HCEC 1CT (cell line): ENCODE measurements around the gene TSPAN4.

Experiments
- DNase-seq: peaks from one replicate; pipeline ENCODE4 v3.0.0-alpha.2; 2017

TSPAN4 gene

GRCh38 chr11:837189-837989 lies 5.3 kb upstream of the TSPAN4 start:
- no peak for DNase-seq

GRCh38 chr11:837990-838307 lies 4.7 kb upstream of the TSPAN4 start:
- no peak for DNase-seq

GRCh38 chr11:838441-839279 lies 4.0 kb upstream of the TSPAN4 start:
- DNase-seq, result no peak

GRCh38 chr11:839280-839623 lies 3.4 kb upstream of the TSPAN4 start:
- no peak for DNase-seq

GRCh38 chr11:839875-840617 lies 2.6 kb upstream of the TSPAN4 start:
- DNase-seq, result no peak

- DNase-seq, result no peak
Measured at GRCh38 chr11:841981-842369, 677 bp upstream of the TSPAN4 start.

- DNase-seq, result no peak
Measured at GRCh38 chr11:843086-843734, 558 bp downstream of the TSPAN4 start.

GRCh38 chr11:843818-844692 lies 1.4 kb downstream of the TSPAN4 start:
- DNase-seq, result peak; percentile 94

GRCh38 chr11:844693-845644 lies 2.3 kb downstream of the TSPAN4 start:
- DNase-seq, result peak; percentile 69

- DNase-seq, result no peak
Measured at GRCh38 chr11:845872-846495, 3.3 kb downstream of the TSPAN4 start.

GRCh38 chr11:846496-847098 lies 3.9 kb downstream of the TSPAN4 start:
- no peak for DNase-seq

GRCh38 chr11:847876-848275 lies 5.2 kb downstream of the TSPAN4 start:
- DNase-seq, result no peak

GRCh38 chr11:848380-848931 lies 5.8 kb downstream of the TSPAN4 start:
- no peak for DNase-seq

GRCh38 chr11:849104-849824 lies 6.6 kb downstream of the TSPAN4 start:
- no peak for DNase-seq

GRCh38 chr11:849951-850774 lies 7.5 kb downstream of the TSPAN4 start:
- no peak for DNase-seq

GRCh38 chr11:850775-851763 lies 8.4 kb downstream of the TSPAN4 start:
- DNase-seq, result no peak

GRCh38 chr11:852762-853161 lies 10.1 kb downstream of the TSPAN4 start:
- DNase-seq, result no peak
